ENCODE results near the gene CDC5L.

The CDC5L gene

DNA sequence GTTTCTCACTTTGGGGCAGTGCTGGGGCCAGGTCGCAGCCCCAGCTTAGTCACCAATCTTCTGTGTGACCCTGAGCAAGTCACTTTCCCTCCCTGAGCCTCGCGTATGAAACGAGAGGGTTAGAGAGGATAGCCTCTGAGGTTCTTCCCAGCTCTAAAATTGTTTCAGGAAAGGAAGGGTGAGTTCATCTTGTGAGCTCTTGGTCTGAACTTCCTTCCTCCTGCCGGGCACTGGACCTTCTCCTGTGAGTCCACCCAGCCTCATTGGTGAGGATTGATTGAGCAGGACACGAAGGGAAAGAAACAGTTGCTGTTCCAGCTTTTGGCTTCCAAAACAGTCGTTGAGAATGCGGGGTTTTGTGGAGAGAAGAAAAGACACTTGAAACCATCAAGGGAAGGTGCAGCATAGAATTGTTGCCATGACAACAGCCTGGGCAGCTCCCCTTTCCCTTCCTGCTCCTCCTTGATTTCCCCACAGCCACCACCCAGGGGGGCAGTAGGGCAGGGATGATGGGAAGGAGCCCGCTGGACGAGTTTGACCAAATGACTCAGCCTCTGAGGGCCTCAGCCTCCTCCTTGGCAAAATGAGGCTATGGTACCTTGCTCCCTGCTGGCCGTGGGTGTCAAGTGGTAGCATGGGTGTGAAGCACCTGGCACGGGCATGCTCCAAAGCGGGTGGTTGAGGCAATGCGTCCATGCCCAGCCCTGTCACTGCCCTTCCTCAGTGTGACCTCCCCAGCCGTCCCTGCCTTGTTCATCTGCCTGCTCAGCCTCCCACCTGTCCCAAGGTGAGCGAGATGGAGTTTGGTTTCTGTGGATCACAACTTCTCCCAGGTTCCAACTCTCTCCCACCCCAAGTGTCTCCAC lies 107.8 kb downstream of the CDC5L start:
- no peak for DNase-seq

GRCh38 chr6:44496665-44497369 lies 109.3 kb downstream of the CDC5L start:
- no peak for DNase-seq

- no peak for DNase-seq
These were observed 110.3 kb downstream of the CDC5L start for GRCh38 chr6:44497807-44498206.

- no peak for DNase-seq
These were observed 110.9 kb downstream of the CDC5L start for GRCh38 chr6:44498436-44498835.

GRCh38 chr6:44499609-44500008 lies 112.1 kb downstream of the CDC5L start:
- no peak for DNase-seq

Data from anterior cingulate cortex (tissue), 58 donors.